ENCODE data around the gene ZNF22. TPM values are rescaled to one million over a fixed set of nuclear protein-coding genes. Genes with fewer than 3 reads are reported as not detected.

ZNF22 gene
- total RNA-seq, 1 donor from 2014 or later = 31.3 TPM

DNA sequence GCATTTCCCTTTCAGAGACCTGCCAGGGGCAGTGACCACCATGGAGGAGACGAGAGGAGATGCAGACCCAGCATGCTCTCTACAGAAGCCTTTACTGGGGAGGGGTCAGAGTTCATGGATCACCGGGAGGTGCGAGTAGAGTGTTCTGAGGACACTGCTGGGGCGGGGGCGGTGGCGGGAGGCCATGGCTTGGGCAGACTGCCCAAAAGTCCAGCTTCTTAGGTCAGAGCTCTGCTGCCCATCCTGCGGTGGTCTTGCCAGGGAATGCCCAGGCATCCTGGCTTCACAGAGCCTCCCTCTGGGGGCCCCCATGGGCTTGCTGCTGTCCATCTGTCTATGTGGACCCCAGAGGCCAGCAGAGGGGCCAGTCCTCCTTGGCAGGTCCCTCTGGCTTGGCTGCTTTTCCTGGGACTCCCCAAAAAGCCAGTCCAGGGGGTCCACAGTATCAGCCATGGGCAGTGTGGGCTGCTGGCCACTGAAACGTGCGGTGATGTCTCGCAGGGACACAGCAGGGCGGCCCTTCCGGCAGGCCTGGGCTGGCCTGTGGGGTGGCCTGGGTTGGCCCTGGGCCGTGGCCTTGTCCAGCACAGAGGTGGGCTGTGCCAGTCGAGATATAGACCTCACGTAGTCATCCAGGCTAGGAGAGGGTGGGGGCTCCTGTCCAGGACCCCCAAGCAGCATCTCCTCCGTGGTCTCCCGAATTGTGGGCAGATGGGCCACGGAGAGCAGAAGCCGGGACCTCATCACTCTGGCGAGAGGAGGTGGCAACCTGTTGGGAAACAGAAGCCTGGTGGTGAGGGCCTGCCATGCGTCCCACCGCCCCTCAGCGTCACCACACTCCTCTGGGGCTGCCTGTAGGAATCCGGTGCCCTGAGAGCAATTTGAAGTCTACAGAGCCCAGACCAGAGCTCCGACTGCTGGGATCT, 23.2 kb upstream of the ZNF22 start:
- no peak for DNase-seq

GRCh38 chr10:44978213-44978569, 22.5 kb upstream of the ZNF22 start:
- no peak for DNase-seq

DNA sequence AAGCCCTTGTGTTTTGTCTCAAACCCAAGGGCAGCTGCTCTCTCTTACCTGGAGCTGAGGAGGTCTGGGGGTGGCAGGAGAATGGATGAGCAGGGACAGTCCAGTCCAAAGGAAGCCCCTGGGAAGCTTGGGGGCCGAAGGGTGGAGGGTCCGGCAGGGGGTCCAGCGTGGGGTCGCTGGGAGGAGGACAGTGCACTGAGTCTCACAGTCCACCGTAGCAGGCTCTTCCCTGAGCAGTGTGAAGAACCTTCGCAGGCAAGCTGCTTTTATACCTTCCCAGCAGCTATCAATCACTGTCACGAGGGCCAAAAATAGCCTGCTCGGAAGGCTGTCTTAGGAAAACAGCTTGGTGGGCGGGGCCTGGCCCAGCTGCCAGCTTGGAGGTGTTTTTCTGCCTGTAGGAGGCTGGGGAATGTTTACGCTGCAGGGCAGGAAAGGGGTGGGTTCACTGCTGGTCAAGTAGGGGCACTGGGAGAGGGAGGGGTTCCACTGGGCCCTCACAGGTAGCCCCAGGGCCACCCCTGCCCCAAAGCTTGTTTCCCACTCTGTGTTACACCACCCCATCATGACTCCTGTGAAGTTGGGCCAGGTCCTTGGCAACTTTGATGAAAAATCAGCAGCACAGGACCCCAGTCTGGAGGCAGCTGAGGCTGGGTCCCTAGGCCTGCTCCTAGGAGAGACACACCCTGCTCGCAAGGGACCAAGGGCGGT, 22.0 kb upstream of the ZNF22 start, which contains the start of gene DEPP1:
DEPP1 (minus strand) TSS at position 240 of the 711 bp plus-strand sequence. CDS start 779 bp downstream, outside the sequence.
- DNase-seq = peak; percentile 55

GRCh38 chr10:44979281-44980191, 21.2 kb upstream of the ZNF22 start:
- no peak for DNase-seq

DNA sequence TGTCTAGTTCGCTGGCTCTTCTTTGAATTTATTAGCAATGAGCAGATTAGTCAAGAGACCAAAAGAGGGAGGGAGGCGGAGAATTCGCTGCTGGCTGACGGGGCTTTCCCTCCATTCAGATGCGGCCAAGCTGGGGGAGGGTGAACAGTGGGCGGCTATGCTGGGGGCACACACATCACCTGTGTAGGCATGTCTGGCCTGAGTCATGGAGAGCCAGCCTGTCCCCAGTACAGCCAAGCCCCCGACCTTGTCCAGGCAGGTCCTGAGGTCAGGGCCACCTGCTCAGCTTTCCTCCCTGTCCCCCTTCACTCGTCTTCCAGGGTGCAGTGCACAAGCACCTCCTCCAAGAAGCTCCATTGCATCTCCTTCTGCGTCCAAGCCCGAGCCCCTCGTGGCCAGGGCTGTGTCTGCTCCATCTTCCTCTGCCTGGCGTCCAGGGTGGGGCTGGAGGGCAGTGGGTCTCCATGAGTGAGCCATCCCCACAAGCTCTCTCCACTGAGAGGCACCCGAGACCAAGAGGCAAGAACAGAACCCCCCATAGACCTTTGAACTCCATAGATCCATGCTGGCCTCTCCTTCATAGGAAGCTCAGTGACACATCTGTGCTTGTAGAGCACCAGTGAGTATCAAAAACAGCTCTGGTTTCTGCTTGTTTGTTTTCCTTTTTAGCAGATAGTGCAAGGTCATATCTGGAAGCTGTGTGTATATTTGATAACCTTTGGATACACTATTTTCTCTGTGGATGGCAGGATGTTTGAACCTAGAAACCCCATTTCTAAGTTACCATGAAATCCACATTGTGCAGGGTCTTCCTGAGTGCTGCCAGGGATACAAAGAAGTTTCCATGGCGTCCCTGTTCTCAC, 20.2 kb upstream of the ZNF22 start:
- no peak for DNase-seq

- peak; percentile 36 for DNase-seq
These were observed 19.3 kb upstream of the ZNF22 start for GRCh38 chr10:44981172-44982113.

DNA sequence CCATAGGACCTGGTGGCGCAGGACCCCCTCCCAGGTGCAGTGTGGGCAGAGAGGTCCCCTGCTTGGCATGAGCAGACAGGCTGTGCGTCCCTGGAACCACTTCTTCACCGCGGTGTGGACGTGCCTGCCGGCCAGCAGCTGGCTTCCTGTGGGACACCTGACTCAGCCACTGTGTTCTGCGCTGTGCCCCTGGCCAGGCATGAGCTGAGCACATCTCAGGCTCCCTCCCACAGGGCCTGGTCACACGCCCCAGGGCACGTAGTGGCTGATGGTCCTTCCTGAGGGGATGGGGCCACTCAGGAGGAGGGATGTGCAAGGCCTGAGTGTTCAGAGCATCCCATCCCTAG, 18.6 kb upstream of the ZNF22 start:
- DNase-seq = peak; percentile 7

GRCh38 chr10:44982496-44982895, 18.2 kb upstream of the ZNF22 start:
- no peak for DNase-seq

DNA sequence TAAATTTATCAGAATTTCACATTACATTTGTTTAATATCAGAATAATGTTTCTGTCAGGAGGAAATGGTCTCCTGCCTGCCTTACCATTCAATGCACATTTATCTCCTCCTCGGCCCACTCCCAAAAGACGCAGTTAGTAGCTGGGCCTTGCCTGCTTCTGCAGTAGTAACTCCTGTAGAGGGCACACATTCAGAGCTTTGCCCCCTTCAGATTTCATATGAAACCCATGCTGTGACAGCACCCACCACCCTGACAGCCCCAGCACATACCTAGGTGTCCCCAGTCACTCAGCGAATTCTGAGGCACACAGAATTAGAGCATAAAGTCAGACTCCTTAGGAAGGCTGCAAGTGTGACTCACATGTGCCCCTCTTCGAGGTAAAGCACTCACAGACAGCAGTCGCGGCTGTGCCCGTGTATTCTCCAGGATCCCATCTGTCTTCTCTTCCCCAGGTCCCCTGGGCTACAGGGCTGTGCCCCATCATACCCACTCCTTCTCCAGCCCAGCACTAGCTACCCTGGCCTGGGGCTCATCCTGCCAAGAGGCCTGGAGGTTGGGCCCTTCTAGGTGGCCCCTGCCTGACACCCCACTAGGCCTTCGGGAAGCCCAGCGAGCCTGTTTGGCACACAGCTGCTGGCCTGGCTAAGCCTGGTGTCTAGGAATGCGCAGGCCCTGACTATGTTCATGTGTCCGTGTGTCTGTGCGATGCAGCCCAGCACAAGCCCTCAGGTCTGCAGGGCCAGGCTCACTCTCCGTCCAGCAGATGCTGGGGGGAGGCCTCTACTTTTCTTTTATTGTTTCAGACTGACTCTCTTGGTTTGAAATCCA, 17.4 kb upstream of the ZNF22 start:
- DNase-seq = no peak

DNA sequence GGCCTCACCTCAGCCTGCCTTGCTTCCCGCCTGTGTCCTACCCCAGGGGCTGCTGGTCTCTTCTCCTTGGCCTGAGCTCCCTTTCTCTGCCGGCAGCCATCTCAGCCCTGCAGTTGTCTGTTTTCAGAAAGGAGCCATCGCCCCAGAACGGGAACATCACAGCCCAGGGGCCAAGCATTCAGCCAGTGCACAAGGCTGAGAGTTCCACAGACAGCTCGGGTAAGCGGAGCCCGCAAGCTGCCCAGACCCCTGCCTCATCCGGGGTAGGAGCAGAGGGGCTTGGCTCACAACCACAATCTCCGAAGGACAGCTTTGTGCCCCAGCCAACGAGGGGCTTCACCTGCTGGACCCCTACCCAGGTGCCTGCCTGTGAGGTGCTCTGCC, 16.8 kb upstream of the ZNF22 start:
- DNase-seq = no peak

DNA sequence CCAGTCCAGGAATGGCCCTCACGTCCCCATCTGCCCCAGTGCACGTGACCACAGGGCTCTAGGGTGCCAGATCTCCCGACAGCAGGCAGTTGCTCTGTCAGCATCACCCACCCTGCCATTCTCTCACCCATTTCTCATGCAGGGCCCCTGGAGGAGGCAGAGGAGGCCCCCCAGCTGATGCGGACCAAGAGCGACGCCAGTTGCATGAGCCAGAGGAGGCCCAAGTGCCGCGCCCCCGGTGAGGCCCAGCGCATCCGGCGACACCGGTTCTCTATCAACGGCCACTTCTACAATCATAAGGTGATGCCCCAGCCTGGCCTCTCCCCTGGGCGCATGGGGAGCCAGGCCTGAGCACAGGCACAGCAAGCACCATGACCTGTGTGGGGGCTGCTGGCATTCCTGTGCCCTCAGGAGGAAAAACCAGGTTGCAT, 16.0 kb upstream of the ZNF22 start:
- no peak for DNase-seq

DNA sequence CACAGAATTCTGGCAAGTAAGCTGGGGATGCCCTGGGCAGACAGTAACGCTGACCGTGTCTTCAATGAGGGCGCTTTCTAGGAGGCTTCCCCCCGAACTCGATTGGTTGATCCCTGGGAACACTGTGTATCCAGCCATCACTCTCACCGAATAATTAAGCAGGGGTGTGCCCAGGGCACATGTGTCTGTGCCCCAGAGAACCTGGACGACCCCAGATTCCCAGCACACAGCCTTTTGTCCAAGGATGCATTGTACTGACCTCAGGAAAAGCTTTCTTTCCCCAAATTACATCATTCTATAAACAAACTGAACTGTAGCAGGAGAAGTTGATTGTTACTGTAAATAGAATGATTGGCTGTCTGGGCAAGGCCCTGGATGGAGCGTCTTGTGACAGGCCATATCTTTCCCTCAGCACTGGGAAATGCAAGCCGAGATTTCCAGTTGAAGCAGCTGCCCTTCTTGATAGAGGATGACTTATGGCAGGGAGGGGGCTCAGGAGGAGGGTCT, 15.5 kb upstream of the ZNF22 start:
- DNase-seq = no peak

GRCh38 chr10:44986179-44986578, 14.5 kb upstream of the ZNF22 start:
- no peak for DNase-seq

GRCh38 chr10:44986670-44987069, 14.1 kb upstream of the ZNF22 start:
- peak; percentile 19 for DNase-seq

DNA sequence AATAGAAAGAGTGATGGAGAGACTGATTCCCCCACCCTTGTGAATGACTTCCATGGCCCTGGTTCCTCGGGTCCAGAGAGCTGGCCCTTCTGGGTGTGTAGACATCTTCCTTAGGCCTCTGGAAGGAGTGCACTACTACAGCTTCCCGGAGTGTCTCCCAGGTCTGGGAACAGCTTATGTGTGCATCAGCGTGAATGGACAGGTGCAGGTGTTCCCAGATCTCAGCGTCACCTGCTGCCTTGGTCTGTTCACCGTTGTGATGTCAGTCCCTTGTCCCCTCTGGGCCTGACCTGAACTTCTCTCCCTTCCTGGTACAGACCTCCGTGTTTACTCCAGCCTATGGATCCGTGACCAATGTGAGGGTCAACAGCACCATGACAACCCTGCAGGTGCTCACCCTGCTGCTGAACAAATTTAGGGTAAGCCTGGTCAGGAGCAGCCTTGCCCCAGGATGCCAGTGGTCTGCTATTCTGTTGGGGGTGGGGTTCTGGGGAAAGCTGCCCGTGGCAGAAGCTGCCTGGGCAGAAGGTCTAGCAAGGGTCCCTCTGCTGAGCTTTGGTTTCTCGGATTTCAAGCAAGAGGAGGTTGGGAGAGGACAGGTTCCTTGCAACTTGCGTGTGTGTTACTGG, 11.7 kb upstream of the ZNF22 start:
- no peak for DNase-seq

GRCh38 chr10:44989597-44990301, 11.0 kb upstream of the ZNF22 start:
- no peak for DNase-seq

- DNase-seq = no peak
These were observed 10.4 kb upstream of the ZNF22 start for GRCh38 chr10:44990302-44990655.

DNA sequence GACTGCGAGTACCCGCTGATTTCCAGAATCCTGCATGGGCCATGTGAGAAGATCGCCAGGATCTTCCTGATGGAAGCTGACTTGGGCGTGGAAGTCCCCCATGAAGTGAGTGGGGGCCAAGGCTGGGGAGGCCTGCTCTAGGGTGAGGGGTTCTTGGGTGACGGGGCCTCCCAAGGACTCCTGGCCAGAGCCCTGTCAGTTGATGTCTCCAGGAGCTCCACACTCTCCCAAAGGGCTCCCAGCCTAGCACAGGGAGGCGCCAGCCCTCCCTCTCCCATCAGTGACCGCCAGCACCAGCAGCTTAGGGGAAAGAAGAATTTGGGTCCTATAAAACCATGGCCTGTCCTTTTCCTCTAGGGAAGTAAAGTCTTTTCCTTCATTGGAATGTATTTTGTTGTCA, 9.8 kb upstream of the ZNF22 start:
- no peak for DNase-seq
